GM12892 (cell line): Measurements from ENCODE around the gene GLI2.

Experiments
- POLR2A ChIP-seq: IDR thresholded peaks from 2 replicates; pipeline ENCODE4 v1.6.1; 2011; ENCODE audit warnings: low read depth, low read length, control low read depth
- POLR2AphosphoS5 ChIP-seq: IDR thresholded peaks from 2 replicates; pipeline ENCODE4 v1.6.1; 2011; ENCODE audit warnings: low read depth, low read length, control low read depth

GRCh38 chr2:120745420-120746111, 9.9 kb downstream of the GLI2 start:
- TF ChIP-seq POLR2A (no peak), POLR2AphosphoS5 (no peak)
